ENCODE measurements around the gene DPPA2.

DNA sequence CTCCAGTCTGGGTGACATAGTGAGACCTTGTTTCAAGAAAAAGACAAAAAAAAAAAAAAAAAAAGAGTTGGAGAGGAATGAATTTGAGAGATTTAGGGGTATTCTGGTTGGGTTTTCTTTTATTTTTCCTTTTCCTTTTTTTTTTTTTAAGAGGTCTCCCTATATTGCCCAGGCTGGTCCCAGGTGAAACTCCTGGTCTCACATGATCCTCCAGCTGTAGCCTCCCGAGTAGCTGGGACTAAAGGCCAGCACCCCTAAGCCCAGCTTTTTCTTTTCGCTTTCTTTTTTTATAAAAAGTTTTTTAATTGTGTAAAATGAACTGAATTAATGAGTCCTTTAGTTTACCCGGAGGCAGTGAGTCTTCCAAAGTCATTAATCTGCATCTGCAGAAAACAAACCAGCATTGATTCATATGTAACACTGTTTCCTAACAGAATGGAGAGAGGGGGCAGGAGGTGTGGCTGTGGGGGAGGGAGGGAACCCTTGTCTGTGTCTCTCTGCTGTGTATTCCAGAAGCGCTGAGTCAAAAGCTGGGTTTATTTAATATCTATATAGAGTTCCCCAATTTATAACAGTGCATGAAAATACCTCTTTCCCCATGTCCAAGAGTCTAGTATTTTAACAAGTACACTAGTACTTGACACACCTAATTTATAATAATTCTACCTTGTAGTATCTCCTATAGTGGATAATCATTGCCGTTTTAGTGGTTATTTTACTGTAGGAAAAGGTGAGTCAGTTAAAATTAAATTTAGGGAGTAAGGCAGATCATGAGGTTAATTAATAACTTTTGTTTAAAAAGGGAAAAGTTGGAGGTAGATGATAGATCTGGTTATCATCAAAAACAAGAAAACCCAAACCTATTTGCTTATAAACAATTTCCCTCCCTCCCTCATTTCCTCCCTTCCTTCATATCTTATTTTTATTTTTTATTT is 23.7 kb upstream of the DPPA2 start:
- TF ChIP-seq CTCF (conservative IDR thresholded peaks at IDR 0.05; ENCODE audit: low read depth, low read length) = no peak
- no peak for TF ChIP-seq EZH2 (IDR thresholded peaks at IDR 0.05; ENCODE audit: borderline replicate concordance, low read depth, low read length, poor library complexity, severe bottlenecking)
